Naive thymus-derived CD4-positive, alpha-beta T cell (primary cell): ENCODE measurements around the gene CCZ1B. TPM values are rescaled to one million over a fixed set of nuclear protein-coding genes. Genes with fewer than 3 reads are reported as not detected.
"Not testable (repeated sequence)": the region's sequence is repeated elsewhere in the genome, so short reads cannot be mapped to it uniquely, and the experiment has no call there.

Experiments used
- ATAC-seq: fragments of 150-1000 bp; cut with Tn5 transposase; 2 replicates; pipeline ENCODE4 v1.10.0; 2021; ENCODE audit warnings: mild to moderate bottlenecking, moderate library complexity
- CTCF ChIA-PET: fragments of 350-600 bp; sonication (Branson Sonifier 250); formaldehyde crosslinking; loops from one replicate; lab custom pipeline; 2021; ENCODE audit warnings: antibody characterized with exemption; lab: Charles Lee
- POLR2A ChIA-PET: fragments of 350-600 bp; sonication (Branson Sonifier 250); formaldehyde crosslinking; loops from one replicate; lab custom pipeline; 2021; ENCODE audit warnings: antibody characterized with exemption, inconsistent platforms; lab: Charles Lee
- DNase-seq, 9 donors: peaks; one replicate each; pipeline versions ENCODE4 v3.0.0 to v3.0.0-alpha.2; 2020 to 2022; ENCODE audit warnings: mixed read lengths in 1 of 9
- H3K27ac ChIP-seq: one replicate; pipeline ENCODE4 v1.7.0; 2013; ENCODE audit warnings: mild to moderate bottlenecking, low read depth, low read length, moderate library complexity
- H3K27me3 ChIP-seq, 2 donors: one replicate each; pipeline ENCODE4 v1.7.0; 2013; ENCODE audit warnings: low read length in 2 of 2, mild to moderate bottlenecking in 2 of 2, moderate library complexity in 2 of 2; ENCODE audit not compliant: control insufficient read depth in 2 of 2, insufficient read depth in 2 of 2
- H3K36me3 ChIP-seq, 3 experiments: 1 replicate in 2 of 3; 2 replicates in 1 of 3; pipeline ENCODE4 v1.7.0; 2013; ENCODE audit warnings: low read length in 3 of 3, mild to moderate bottlenecking in 3 of 3, moderate library complexity in 1 of 3; ENCODE audit not compliant: insufficient read depth in 3 of 3, control insufficient read depth in 2 of 3
- H3K4me1 ChIP-seq, 2 donors: one replicate each; pipeline ENCODE4 v1.7.0; 2013; ENCODE audit warnings: low read length in 2 of 2, mild to moderate bottlenecking in 2 of 2, moderate library complexity in 1 of 2; ENCODE audit not compliant: control insufficient read depth in 2 of 2, insufficient read depth in 2 of 2
- H3K4me3 ChIP-seq: 2 replicates; pipeline ENCODE4 v1.7.0; 2013; ENCODE audit warnings: mild to moderate bottlenecking, low read length
- H3K9me3 ChIP-seq, 3 experiments: 1 replicate in 2 of 3; 2 replicates in 1 of 3; pipeline ENCODE4 v1.7.0; 2013; ENCODE audit warnings: low read length in 3 of 3; ENCODE audit not compliant: control insufficient read depth in 2 of 3
- H3K27ac Mint-ChIP-seq, 9 donors: one replicate each; pipeline ENCODE4 v1.8.0; 2020 to 2022; ENCODE audit warnings: mixed read lengths in 9 of 9, mild to moderate bottlenecking in 8 of 9, moderate library complexity in 5 of 9, inconsistent platforms in 2 of 9
- H3K27me3 Mint-ChIP-seq, 5 donors: one replicate each; pipeline ENCODE4 v1.8.0; 2021 to 2022; ENCODE audit warnings: mixed read lengths in 5 of 5, mild to moderate bottlenecking in 1 of 5
- H3K36me3 Mint-ChIP-seq, 5 donors: one replicate each; pipeline ENCODE4 v1.8.0; 2020 to 2022; ENCODE audit warnings: mixed read lengths in 5 of 5, mild to moderate bottlenecking in 3 of 5, inconsistent platforms in 1 of 5
- H3K4me1 Mint-ChIP-seq, 7 donors: one replicate each; pipeline ENCODE4 v1.8.0; 2020 to 2022; ENCODE audit warnings: mixed read lengths in 7 of 7, mild to moderate bottlenecking in 3 of 7, inconsistent platforms in 1 of 7
- H3K4me3 Mint-ChIP-seq, 10 donors: one replicate each; pipeline ENCODE4 v1.8.0; 2020 to 2022; ENCODE audit warnings: mild to moderate bottlenecking in 10 of 10, mixed read lengths in 10 of 10, moderate library complexity in 6 of 10, inconsistent platforms in 2 of 10
- H3K9me3 Mint-ChIP-seq, 11 donors: one replicate each; pipeline ENCODE4 v1.8.0; 2020 to 2022; ENCODE audit warnings: mixed read lengths in 11 of 11, mild to moderate bottlenecking in 4 of 11, inconsistent platforms in 1 of 11, moderate library complexity in 1 of 11
- intact Hi-C, 2 donors: fragments of 100-400 bp; cut with micrococcal nuclease; formaldehyde crosslinking; loops; one replicate each; pipeline ENCODE4 v1.15.1; 2023
- polyA plus RNA-seq, 2 donors: library from polyadenylated mRNA; unstranded; fragments of 300-500 nt; fragmentation: Illumina TruSeq; gene quantifications; one replicate each; pipeline ENCODE4 v1.2.3, GENCODE V29; 2021
- total RNA-seq, 6 experiments: library from RNA in 5 of 6; stranded (reverse) in 5 of 6; gene quantifications; 1 replicate in 5 of 6; 2 replicates in 1 of 6; pipeline ENCODE4 v1.2.3 and lab custom pipeline; 2021 to 2026

Gene CCZ1B
- total and polyA plus RNA-seq, 7 experiments from 2014 or later = 20.5 to 104 (median 78.6) TPM

GRCh38 chr7:6798047-6798446, 28.0 kb downstream of the CCZ1B start:
- H3K4me3 ChIP-seq, H3K27ac Mint-ChIP-seq, H3K4me1 Mint-ChIP-seq, intact Hi-C loops, H3K4me3 Mint-ChIP-seq, H3K27me3 ChIP-seq, H3K27ac ChIP-seq, DNase-seq, POLR2A ChIA-PET, H3K9me3 ChIP-seq, H3K9me3 Mint-ChIP-seq, CTCF ChIA-PET, H3K36me3 ChIP-seq, H3K27me3 Mint-ChIP-seq, ATAC-seq, H3K4me1 ChIP-seq: not testable (repeated sequence)
- H3K36me3 Mint-ChIP-seq = peaks cover 0 to 10% (median 1%) of the 10 kb centered on the region in 5 donors

DNA sequence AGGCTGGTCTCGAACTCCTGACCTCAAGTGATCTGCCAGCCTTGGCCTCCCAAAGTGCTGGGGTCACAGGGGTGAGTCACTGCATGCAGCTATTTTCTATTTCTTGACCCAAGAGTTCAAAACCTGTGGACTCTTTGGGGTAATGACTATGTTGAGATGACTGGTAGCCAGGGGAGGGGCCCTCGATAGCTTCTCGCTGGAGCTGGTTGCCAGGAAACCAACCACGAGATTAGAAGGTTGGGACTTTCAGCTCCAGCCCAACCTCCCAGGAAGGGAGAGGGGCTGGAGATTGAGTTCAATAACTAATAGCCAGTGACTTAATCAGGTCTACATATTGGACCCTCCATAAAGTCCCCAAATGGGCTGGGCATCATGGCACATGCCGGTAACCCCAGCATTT, 28.9 kb downstream of the CCZ1B start:
- H3K27me3 ChIP-seq, H3K4me1 ChIP-seq, H3K27ac Mint-ChIP-seq, ATAC-seq, H3K4me3 Mint-ChIP-seq, H3K9me3 Mint-ChIP-seq, intact Hi-C loops, H3K4me1 Mint-ChIP-seq, H3K36me3 ChIP-seq, H3K4me3 ChIP-seq, H3K27me3 Mint-ChIP-seq, H3K9me3 ChIP-seq, POLR2A ChIA-PET, DNase-seq, H3K27ac ChIP-seq, CTCF ChIA-PET: not testable (repeated sequence)
- H3K36me3 Mint-ChIP-seq = peaks cover 0 to 10% (median 1%) of the 10 kb centered on the region in 5 donors

DNA sequence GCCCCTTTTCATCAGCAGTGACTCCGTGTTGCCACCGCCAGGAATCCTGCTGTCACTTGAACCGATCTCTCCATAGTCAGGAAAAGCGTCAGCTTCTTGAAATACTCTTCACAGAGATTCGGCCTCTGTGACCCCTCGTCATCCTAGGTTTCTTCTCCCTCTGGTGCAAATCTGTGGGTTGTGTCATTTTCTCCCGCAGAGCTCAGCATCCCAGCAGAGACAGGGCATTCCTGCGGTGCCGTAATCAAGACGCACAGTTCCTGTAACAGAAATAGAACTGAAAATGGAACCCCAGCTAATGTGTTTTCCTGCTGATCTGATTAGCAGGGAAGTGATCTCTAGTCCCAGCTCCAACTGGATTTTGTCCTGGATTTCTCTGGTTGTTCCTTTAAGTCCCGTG, 31.8 kb downstream of the CCZ1B start:
- H3K9me3 Mint-ChIP-seq, H3K27me3 ChIP-seq, H3K9me3 ChIP-seq, H3K27me3 Mint-ChIP-seq, intact Hi-C loops, H3K4me1 ChIP-seq, DNase-seq, H3K4me3 Mint-ChIP-seq, CTCF ChIA-PET, H3K27ac ChIP-seq, H3K4me1 Mint-ChIP-seq, H3K27ac Mint-ChIP-seq, ATAC-seq, H3K36me3 ChIP-seq, H3K4me3 ChIP-seq, H3K36me3 Mint-ChIP-seq, POLR2A ChIA-PET: not testable (repeated sequence)

DNA sequence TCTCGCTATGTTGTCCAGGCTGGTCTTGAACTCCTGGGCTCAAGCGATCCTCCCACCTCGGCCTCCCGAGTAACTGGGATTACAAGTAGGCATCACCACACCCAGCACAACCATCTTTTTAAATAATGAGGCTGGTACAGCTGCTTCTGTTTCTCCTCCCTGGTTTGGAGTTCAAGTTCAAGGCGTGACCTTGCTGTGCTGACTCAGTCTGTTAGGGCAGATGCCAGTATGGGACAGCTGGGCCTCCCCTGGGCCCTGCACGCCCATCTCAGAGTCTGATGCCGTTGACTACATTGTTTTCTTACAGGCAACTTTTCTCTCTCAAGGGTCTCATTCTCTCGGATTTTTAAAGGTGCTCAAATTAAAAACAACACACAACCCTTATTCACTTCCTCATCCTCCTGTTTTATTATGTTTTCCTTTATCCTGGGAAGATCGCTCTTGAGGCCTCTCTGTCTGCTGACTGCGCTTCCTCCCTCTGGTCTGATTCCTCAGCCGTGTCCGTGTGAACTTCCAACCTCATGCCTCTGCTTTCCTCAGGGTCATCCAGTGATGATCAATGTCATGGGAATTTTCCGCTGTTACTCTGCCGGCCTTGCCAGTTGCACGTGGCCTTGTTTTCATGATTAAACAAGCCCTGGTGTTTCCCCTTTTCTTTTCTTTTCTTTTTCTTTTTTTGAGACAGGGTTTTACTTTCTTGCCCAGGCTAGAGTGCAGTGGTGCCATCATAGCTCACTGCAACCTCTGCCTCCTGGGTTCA, 33.8 kb downstream of the CCZ1B start:
- H3K27ac Mint-ChIP-seq, H3K36me3 Mint-ChIP-seq, H3K4me3 ChIP-seq, CTCF ChIA-PET, ATAC-seq, H3K4me1 ChIP-seq, H3K4me1 Mint-ChIP-seq, H3K4me3 Mint-ChIP-seq, DNase-seq, H3K27ac ChIP-seq, H3K9me3 ChIP-seq, H3K9me3 Mint-ChIP-seq, H3K27me3 Mint-ChIP-seq, H3K36me3 ChIP-seq, POLR2A ChIA-PET, intact Hi-C loops, H3K27me3 ChIP-seq: not testable (repeated sequence)

DNA sequence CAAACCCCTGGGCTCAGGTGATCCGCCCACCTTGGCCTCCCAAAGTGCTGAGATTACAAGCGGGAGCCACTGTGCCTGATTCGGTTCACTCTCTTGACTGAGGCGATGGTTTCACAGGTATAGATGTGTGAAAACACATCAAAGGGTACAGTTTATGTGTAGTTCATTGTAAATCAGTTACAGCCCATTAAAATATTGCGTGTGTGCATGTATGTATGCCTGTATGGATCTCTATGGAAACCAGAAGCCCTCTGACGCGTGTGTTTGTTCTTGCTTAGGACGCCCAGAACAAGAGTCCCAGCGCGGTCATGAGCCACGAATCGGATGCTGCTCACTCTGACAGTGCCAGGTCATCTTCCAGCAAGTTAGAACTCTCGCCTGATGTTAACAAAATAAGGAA, 36.7 kb downstream of the CCZ1B start:
- DNase-seq, CTCF ChIA-PET, H3K27me3 Mint-ChIP-seq, POLR2A ChIA-PET, H3K4me3 ChIP-seq, H3K27me3 ChIP-seq, H3K9me3 ChIP-seq, H3K4me1 ChIP-seq, H3K4me3 Mint-ChIP-seq, H3K27ac ChIP-seq, H3K9me3 Mint-ChIP-seq, intact Hi-C loops, H3K36me3 ChIP-seq, H3K27ac Mint-ChIP-seq, H3K36me3 Mint-ChIP-seq, H3K4me1 Mint-ChIP-seq: not testable (repeated sequence)
- ATAC-seq = peak; percentile 50

GRCh38 chr7:6781581-6781980, 44.5 kb downstream of the CCZ1B start:
- not testable (repeated sequence) for DNase-seq

GRCh38 chr7:6761186-6761585, 64.9 kb downstream of the CCZ1B start:
- intact Hi-C loops, H3K36me3 ChIP-seq, DNase-seq, H3K27ac Mint-ChIP-seq, H3K4me1 ChIP-seq, ATAC-seq, POLR2A ChIA-PET, H3K27me3 Mint-ChIP-seq, H3K27me3 ChIP-seq, H3K4me3 ChIP-seq, H3K9me3 ChIP-seq, H3K4me1 Mint-ChIP-seq, H3K4me3 Mint-ChIP-seq, H3K36me3 Mint-ChIP-seq, H3K27ac ChIP-seq, CTCF ChIA-PET, H3K9me3 Mint-ChIP-seq: not testable (repeated sequence)

More at GRCh38 chr7:6781581-6781980, 44.5 kb downstream of the CCZ1B start:
- H3K27ac Mint-ChIP-seq, H3K4me1 ChIP-seq, H3K36me3 ChIP-seq, H3K9me3 ChIP-seq, ATAC-seq, H3K27me3 ChIP-seq, H3K27me3 Mint-ChIP-seq, CTCF ChIA-PET, H3K4me3 ChIP-seq, H3K9me3 Mint-ChIP-seq, H3K4me3 Mint-ChIP-seq, intact Hi-C loops, H3K27ac ChIP-seq, H3K4me1 Mint-ChIP-seq, H3K36me3 Mint-ChIP-seq, POLR2A ChIA-PET: not testable (repeated sequence)
